Upper lobe of right lung (tissue), 1 donor: ENCODE results near the gene IL31RA. TPM values are rescaled to one million over a fixed set of nuclear protein-coding genes. Genes with fewer than 3 reads are reported as not detected.
"Not testable (repeated sequence)": the region's sequence is repeated elsewhere in the genome, so short reads cannot be mapped to it uniquely, and the experiment has no call there.

Source experiments
- ATAC-seq: fragments of 200-7000 bp; cut with Tn5 transposase; one replicate; pipeline ENCODE4 v1.9.1; 2020; ENCODE audit warnings: mild to moderate bottlenecking, moderate library complexity
- DNase-seq: peaks from one replicate; pipeline ENCODE4 v3.0.0-alpha.2; 2020
- H3K27ac ChIP-seq: fragments of 200-600 bp; one replicate; pipeline ENCODE4 v1.8.0; 2022
- H3K27me3 ChIP-seq: fragments of 200-600 bp; one replicate; pipeline ENCODE4 v1.8.0; 2022; ENCODE audit warnings: mild to moderate bottlenecking
- H3K36me3 ChIP-seq: fragments of 200-600 bp; one replicate; pipeline ENCODE4 v1.8.0; 2022
- H3K4me1 ChIP-seq: fragments of 200-600 bp; one replicate; pipeline ENCODE4 v1.8.0; 2022
- H3K4me3 ChIP-seq: fragments of 200-600 bp; one replicate; pipeline ENCODE4 v1.8.0; 2022; ENCODE audit warnings: mild to moderate bottlenecking
- H3K9me3 ChIP-seq: fragments of 200-600 bp; one replicate; pipeline ENCODE4 v1.8.0; 2022
- CTCF ChIP-seq: fragments of 200-600 bp; IDR thresholded peaks from one replicate; pipeline ENCODE4 v1.8.0; 2022; ENCODE audit warnings: antibody characterized with exemption
- intact Hi-C: fragments of 100-400 bp; cut with DNase I; formaldehyde crosslinking; loops from one replicate; pipeline ENCODE4 v1.11.0; 2022
- total RNA-seq: library from RNA; stranded (reverse); fragmentation: NEBNext Ultra II Directional; extraction: Animal tissue kit (Norgen Biotek cat#: 25700); gene quantifications from one replicate; pipeline ENCODE4 v1.2.1, GENCODE V29; 2021
- donor health status: DM: no; HTN: yes; CAD: no; lungs with severe emphysema.

Gene IL31RA
- total RNA-seq, 1 donor from 2014 or later = 0.14 TPM

GRCh38 chr5:55933377-55934114 lies 82.4 kb downstream of the IL31RA start:
- Histone ChIP-seq H3K27me3 (no peaks in the 10 kb centered on the region), H3K9me3 (no peaks in the 10 kb centered on the region), H3K4me1 (peaks cover 11% of the 10 kb centered on the region), H3K4me3 (no peak overlapping the region), H3K27ac (peak overlapping the region; percentile 63), H3K36me3 (peaks cover 19% of the 10 kb centered on the region)
- intact Hi-C loops = no loop called here
- peak; percentile 25 for ATAC-seq
- DNase-seq = no peak
- TF ChIP-seq CTCF = no peak

DNA sequence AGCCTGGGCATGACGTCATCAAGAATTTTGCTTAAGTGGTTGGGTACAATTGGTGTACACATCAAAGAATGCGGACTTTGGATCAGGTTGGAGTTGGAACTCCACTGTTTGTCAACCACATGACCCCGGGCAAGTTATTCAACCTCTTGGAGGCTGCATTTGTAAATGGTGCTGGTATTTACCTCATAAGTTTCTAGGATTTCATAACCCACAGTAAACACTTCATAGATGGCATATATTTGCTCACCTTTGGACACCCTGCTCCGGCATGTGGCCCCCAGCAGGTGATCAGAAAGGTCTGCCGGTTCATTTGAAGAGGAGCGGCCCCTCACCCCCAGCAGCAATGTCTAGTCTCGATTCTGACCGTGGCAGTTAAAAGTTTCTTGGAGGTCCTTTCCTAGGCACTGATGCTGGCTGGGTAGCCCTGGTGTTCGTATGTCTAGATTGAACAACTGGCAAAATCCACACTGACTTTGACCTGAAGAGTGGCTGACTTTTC lies 83.0 kb downstream of the IL31RA start:
- ATAC-seq = peak; percentile 89
- DNase-seq = peak; percentile 75
- peak overlapping the region; percentile 38 for H3K27ac ChIP-seq

DNA sequence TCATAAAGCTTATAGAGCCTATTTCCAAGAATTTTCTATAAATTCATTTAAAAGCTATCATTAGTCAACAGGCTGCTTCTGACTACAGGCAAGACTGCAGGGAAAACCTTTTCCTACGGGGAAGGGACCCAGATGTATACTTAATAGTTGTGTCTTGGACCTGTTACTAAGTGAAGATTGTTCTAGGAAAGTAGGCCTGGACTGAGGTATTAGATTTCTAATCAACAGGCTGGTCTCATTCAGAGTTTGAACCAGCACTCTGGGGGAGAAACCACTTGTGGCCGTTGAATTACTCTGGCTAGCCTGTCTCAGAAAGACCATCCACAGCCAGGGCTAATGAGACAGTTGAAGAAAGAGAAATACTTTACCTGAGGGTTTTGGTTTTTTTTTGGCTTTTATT lies 83.6 kb downstream of the IL31RA start:
- H3K27ac ChIP-seq = peak overlapping the region; percentile 38
- no peaks in the 10 kb centered on the region for H3K9me3 ChIP-seq
- no peak overlapping the region for H3K4me3 ChIP-seq
- ATAC-seq (no peak), DNase-seq (no peak)
- H3K4me1 ChIP-seq = peaks cover 11% of the 10 kb centered on the region
- TF ChIP-seq CTCF = no peak
- intact Hi-C loops = no loop called here
- H3K36me3 ChIP-seq = peaks cover 31% of the 10 kb centered on the region
- H3K27me3 ChIP-seq = no peaks in the 10 kb centered on the region

More for the DNA sequence above, 83.0 kb downstream of the IL31RA start:
- Histone ChIP-seq H3K9me3 (no peaks in the 10 kb centered on the region), H3K27me3 (no peaks in the 10 kb centered on the region), H3K4me3 (no peak overlapping the region), H3K4me1 (peaks cover 11% of the 10 kb centered on the region), H3K36me3 (peaks cover 26% of the 10 kb centered on the region)
- intact Hi-C loops = no loop called here
- no peak for TF ChIP-seq CTCF

DNA sequence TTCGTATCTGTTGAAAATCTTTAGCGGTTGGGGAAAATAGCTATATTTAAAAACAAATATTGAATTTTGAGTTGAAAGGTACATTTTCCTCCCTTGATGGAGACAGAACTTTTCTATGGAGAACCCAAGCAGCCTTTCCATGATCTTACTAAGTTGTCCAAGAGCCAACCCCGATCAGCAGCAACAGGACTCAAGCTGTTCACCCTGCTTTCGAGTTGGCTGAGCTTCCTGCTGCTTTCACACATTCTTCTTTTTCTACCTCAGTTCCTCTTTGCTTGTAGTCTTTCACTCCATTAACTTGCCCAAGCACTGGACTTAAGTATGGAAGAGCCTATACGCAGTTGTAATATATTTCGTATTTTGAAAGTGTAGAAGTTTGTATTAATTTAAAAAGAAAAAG lies 84.2 kb downstream of the IL31RA start:
- no peak for ATAC-seq
- no peaks in the 10 kb centered on the region for H3K27me3 ChIP-seq
- no peak overlapping the region for H3K4me3 ChIP-seq
- H3K4me1 ChIP-seq = peaks cover 11% of the 10 kb centered on the region
- H3K27ac ChIP-seq = peak overlapping the region; percentile 38
- intact Hi-C loops = no loop called here
- no peak for TF ChIP-seq CTCF
- H3K9me3 ChIP-seq = no peaks in the 10 kb centered on the region
- no peak for DNase-seq
- peaks cover 38% of the 10 kb centered on the region for H3K36me3 ChIP-seq

DNA sequence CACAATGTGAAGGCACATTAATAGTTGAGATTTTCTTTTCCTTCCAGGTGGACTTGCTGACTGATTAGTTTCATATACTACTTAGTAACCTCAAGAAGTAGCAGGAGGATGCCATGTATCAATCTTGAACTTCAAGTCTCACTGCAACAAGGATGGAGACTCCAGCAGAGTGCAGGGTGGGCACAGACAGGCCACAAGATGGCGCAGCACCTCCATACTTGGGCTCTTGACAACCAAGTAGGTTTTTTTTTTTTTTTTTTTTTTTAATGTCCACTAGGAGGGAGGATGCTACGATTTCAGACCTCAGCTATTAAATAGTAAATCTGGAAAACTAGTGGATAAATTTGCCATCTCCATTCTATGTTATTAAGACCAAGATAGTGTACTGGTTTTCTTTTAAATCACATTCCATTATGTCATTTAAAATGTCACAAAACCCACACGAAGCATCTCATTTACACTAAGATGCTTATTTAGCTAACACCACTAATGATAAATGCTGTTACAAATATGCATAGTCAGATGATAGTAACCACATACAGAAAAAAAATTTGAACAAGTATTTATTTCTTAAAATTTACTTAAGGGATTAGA lies 85.0 kb downstream of the IL31RA start:
- Histone ChIP-seq H3K36me3 (peaks cover 46% of the 10 kb centered on the region), H3K27me3 (no peaks in the 10 kb centered on the region), H3K4me1 (peaks cover 11% of the 10 kb centered on the region), H3K4me3 (no peak overlapping the region), H3K27ac (no peak overlapping the region), H3K9me3 (no peaks in the 10 kb centered on the region)
- DNase-seq (peak; percentile 84), ATAC-seq (peak; percentile 71)
- peak; percentile 85 for TF ChIP-seq CTCF
- intact Hi-C loops = no loop called here

DNA sequence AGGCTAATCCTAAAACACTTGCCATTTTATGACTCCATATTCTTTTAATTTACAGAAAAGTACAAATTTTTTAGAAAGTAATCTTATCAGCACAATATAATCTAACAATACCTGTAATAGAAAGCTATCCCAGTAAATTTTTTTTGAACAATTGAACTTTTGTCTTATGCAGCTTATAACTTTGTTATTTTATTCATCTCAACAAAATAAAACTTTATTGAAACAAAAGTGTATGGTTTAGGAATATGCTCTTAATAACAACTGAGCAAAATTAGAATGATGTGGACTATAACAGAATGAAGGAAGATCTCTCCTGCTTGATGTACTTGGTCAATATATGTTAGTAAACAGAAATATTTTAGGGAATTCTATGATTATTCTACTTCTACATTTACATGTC lies 86.4 kb downstream of the IL31RA start:
- ATAC-seq, H3K27ac ChIP-seq, H3K4me3 ChIP-seq, H3K9me3 ChIP-seq, DNase-seq, H3K27me3 ChIP-seq, intact Hi-C loops: not testable (repeated sequence)
- peaks cover 11% of the 10 kb centered on the region for H3K4me1 ChIP-seq
- H3K36me3 ChIP-seq = peaks cover 60% of the 10 kb centered on the region

DNA sequence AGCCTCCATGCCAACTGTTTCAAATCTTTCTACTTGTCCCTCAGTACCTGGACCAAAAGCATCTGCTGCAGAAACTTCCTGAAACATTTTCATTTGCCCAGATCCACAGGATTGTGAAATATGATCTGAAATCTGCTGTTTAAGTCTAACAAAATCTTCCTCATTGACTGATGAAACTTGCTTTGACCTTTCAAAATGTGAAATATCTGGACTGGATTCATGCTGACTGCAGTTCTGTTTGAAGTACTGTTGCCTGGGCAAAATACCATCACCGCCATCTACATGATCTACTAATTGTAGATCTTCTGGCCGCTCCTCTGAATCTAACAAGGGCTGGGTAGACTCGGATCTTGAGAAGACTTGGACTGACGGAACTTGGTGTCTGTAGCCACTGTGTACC lies 90.0 kb downstream of the IL31RA start:
- H3K27me3 ChIP-seq, H3K4me1 ChIP-seq, H3K27ac ChIP-seq, DNase-seq, intact Hi-C loops, H3K9me3 ChIP-seq, H3K4me3 ChIP-seq, ATAC-seq: not testable (repeated sequence)
- H3K36me3 ChIP-seq = peaks cover 95% of the 10 kb centered on the region
